Measurements from ENCODE around the gene DENND2A.

- TF ChIP-seq, protein P1, sequence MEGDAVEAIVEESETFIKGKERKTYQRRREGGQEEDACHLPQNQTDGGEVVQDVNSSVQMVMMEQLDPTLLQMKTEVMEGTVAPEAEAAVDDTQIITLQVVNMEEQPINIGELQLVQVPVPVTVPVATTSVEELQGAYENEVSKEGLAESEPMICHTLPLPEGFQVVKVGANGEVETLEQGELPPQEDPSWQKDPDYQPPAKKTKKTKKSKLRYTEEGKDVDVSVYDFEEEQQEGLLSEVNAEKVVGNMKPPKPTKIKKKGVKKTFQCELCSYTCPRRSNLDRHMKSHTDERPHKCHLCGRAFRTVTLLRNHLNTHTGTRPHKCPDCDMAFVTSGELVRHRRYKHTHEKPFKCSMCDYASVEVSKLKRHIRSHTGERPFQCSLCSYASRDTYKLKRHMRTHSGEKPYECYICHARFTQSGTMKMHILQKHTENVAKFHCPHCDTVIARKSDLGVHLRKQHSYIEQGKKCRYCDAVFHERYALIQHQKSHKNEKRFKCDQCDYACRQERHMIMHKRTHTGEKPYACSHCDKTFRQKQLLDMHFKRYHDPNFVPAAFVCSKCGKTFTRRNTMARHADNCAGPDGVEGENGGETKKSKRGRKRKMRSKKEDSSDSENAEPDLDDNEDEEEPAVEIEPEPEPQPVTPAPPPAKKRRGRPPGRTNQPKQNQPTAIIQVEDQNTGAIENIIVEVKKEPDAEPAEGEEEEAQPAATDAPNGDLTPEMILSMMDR (IDR thresholded peaks at IDR 0.05): no peak
- TF ChIP-seq POLR2A (IDR thresholded peaks at IDR 0.05): no peak
These were observed 35.9 kb downstream of the DENND2A start for GRCh38 chr7:140604760-140605159.
